ENCODE results near the gene PPP5C. TPM values are rescaled to one million over a fixed set of nuclear protein-coding genes. Genes with fewer than 3 reads are reported as not detected.
"Not testable (repeated sequence)": the region's sequence is repeated elsewhere in the genome, so short reads cannot be mapped to it uniquely, and the experiment has no call there.

The PPP5C gene
- total RNA-seq, 2 donors from 2014 or later, result 60.0 to 127 TPM

DNA sequence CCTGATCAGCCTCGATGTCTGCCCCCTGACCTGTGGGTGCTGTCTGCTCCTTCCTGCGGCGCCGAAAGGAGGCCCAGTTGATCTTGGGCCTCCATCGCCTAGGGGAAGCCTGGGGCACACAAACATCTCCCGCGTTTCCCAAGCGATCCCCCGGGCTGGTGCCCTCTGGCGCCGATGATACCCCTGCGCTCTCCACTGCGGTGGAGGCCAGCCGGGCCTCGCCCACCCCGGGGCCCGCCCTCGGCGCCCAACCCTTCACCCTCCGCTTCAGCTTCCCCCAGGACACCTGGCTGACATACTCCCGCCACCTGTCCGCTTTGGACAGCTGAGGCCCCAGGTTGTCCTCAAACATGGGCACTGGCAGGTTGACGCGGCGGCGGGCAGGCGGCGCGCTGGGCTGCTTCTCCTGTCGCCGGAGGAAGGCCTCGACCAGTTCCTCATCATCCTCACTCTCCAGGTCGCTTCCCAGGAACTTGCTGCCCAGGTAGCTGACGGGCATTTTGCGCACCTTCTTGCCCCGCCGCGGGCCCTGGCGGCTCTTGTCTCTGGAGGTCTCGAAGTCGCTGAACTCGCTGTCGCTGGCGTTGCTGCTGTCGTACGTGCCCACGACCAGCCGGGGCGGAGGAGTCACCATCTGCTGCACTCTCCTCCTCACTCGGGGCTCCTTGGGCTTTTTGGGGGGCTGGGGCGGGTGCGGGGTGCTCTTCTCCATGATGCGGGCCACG lies 65.2 kb downstream of the PPP5C start:
- no peak overlapping the region for H3K4me3 Mint-ChIP-seq

DNA sequence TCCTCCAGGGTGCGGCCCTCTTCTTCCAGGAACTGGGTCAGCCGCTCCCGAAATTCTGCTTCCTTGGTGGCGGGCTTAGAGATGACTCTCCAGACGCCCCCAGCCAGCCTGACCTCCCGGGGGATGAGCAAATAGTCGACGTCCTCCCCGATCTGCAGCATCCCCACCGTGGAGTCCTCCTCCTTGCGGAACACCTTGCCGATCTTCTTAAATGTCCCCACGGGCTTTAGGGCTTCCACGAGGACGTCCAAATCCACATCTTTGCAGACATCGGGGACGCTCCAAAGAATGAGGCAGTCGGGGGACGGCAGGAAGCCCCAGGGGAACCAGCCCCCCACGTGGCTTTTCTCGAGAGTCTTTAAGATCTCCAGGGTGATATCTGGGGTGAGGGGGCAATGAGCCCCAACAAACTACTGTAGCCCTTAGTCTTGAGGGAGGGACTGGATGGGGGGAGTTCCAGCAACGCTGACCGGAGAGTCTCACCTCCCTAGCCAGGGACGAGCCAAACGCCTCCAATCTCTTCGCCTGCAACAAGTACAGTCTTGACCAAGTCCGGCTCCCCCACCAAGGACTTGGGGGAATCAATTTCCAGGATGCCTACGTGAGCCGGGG lies 65.9 kb downstream of the PPP5C start:
- no peak overlapping the region for H3K4me3 Mint-ChIP-seq
- H3K27ac Mint-ChIP-seq, result no peak overlapping the region
- no peaks in the 10 kb centered on the region for H3K9me3 Mint-ChIP-seq
- no peak for ATAC-seq (replicated peaks)
- H3K27me3 Mint-ChIP-seq, result peaks cover 41% of the 10 kb centered on the region
- H3K4me1 Mint-ChIP-seq, result peaks cover 3% of the 10 kb centered on the region
- H3K36me3 Mint-ChIP-seq (ENCODE audit: low read depth), result no peaks in the 10 kb centered on the region

More for the DNA sequence above, 65.2 kb downstream of the PPP5C start:
- H3K4me1 Mint-ChIP-seq, result peaks cover 3% of the 10 kb centered on the region
- no peaks in the 10 kb centered on the region for H3K9me3 Mint-ChIP-seq
- H3K36me3 Mint-ChIP-seq (ENCODE audit: low read depth), result no peaks in the 10 kb centered on the region
- peaks cover 44% of the 10 kb centered on the region for H3K27me3 Mint-ChIP-seq
- no peak for ATAC-seq (replicated peaks)
- H3K27ac Mint-ChIP-seq, result no peak overlapping the region

DNA sequence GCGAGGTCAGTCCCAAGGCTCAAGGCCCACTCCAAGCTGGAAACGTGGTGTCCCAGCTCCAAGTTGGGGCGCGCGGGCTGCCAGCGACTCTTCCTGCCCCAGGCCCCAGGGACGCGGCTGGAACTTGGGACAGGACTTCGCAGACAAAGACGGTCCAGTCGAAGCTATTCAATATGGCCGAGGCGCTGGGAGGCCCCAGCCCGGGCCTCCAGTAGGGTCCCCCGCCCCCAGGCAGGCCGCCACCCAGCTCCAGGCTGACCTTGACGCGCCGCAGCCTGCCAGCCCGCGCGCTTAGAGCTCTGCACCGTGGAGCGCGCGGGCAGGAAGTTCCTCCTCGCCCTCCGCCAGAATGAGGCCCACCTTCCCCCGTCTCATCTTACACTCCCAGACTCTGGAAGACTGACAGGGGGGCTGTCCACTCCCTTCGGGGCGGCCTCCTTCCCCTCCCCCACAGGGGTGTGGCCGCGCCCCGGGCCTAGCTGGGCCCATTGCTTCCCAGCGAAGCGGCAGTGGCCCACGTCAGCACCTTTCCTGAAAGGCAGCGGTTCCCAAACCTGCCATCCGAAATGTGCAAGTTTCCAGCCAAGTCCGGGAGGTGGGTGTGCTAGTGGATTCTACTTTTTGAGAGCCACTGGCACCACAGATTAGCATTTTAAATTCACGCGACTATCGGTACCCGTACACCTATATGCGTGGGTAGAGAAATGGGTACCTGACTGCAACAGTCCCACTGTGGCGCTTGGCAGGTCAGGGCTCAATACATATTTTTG lies 66.6 kb downstream of the PPP5C start, which contains the start of gene CCDC8:
CCDC8 (minus strand) TSS at position 303 of the 770 bp plus-strand sequence. CDS start 754 bp downstream, outside the sequence.
- no peak for ATAC-seq (replicated peaks)

DNA sequence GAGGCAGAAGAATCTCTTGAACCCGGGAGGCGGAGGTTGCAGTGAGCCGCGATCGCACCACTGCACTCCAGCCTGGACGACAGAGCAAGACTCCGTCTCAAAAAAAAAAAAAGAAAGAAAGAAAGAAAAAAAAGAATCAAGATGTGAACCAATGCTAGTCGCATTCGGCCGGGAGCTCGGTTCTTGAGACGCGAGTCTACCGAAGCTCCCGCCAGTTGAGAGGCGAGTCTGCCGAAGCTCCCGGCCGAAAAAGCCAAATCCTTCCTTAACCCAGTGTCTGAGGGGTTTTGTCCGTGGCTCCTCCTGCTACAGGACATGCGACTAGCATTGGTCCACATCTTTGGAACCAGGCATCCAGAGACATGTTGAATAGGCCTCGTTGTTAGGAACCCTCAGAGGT lies 68.0 kb downstream of the PPP5C start:
- not testable (repeated sequence) for H3K4me3 Mint-ChIP-seq; H3K36me3 Mint-ChIP-seq (ENCODE audit: low read depth); H3K27ac Mint-ChIP-seq; ATAC-seq (replicated peaks); H3K9me3 Mint-ChIP-seq; H3K4me1 Mint-ChIP-seq
- H3K27me3 Mint-ChIP-seq, result peaks cover 34% of the 10 kb centered on the region

More for the DNA sequence above, 66.6 kb downstream of the PPP5C start, which contains the start of gene CCDC8:
- H3K27ac Mint-ChIP-seq, result no peak within 1 kb of the TSS
- peaks cover 34% of the 10 kb centered on the region for H3K27me3 Mint-ChIP-seq
- no peaks in the 10 kb centered on the region for H3K9me3 Mint-ChIP-seq
- peaks cover 3% of the 10 kb centered on the region for H3K4me1 Mint-ChIP-seq
- no peaks in the 10 kb centered on the region for H3K36me3 Mint-ChIP-seq (ENCODE audit: low read depth)
- H3K4me3 Mint-ChIP-seq, result no peak within 1 kb of the TSS

DNA sequence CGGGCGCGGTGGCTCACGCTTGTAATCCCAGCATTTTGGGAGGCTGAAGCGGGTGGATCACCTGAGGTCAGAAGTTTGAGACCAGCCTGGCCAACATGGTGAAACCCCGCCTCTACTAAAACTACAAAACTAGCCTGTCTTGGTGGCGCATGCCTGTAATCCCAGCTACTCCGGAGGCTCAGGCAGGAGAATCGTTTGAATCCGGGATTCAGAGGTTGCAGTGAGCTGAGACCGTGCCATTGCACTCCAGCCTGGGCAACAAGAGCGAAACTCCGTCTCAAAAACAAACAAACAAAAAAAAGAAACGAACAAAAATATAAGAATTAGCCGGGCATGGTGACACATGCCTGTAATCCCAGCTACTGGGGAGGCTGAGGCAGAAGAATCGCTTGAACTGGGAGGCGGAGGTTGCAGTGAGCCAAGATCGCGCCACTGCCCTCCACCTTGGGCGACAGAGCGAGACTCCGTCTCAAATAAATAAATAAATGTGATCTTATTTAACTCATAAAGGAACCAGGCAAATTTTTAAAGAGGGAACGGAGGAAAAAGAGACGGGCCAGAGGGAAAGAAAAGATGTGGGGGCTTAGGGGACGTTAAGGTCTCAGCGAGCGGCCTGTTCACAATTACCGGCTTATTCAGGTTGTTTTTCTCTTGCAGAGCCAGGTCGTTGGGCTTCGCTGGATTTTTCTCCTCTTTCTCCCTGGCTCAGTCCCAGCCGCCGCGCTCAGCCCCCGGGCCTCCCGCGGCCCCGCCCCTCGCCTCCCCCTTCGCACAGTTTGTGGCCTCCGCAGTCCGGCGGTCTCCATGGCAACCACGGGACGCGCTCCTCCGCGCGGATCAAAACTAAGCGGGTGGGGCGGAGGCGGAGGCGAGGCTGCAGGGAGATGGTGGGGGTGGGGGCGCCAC lies 69.2 kb downstream of the PPP5C start:
- not testable (repeated sequence) for H3K4me3 Mint-ChIP-seq; H3K4me1 Mint-ChIP-seq; H3K27ac Mint-ChIP-seq; H3K36me3 Mint-ChIP-seq (ENCODE audit: low read depth); H3K9me3 Mint-ChIP-seq
- ATAC-seq (replicated peaks), result peak; percentile 38
- H3K27me3 Mint-ChIP-seq, result peaks cover 29% of the 10 kb centered on the region

DNA sequence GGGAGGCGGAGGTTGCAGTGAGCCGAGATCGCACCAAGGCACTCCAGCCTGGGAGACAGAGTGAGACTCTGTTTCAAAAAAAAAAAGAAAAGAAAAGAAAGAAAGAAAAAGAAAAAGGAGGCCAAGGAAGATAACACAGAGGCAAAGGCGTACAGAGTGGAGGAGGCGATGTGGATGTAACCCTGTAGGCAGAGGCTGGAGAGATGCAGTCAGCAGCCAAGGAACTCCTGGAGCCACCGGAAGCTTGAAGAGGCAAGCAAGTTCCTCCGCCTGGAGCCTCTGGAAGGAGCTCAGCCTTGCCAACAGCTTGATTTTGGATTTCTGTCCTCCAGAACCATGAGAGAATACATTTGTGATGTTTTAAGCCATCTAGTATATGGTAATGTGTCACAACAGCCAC lies 73.2 kb downstream of the PPP5C start:
- Mint-ChIP-seq H3K4me3 (no peak overlapping the region), H3K9me3 (no peaks in the 10 kb centered on the region), H3K36me3 (ENCODE audit: low read depth) (no peaks in the 10 kb centered on the region), H3K27ac (no peak overlapping the region), H3K4me1 (no peaks in the 10 kb centered on the region), H3K27me3 (peaks cover 32% of the 10 kb centered on the region)
- no peak for ATAC-seq (replicated peaks)

- peaks cover 36% of the 10 kb centered on the region for H3K27me3 Mint-ChIP-seq
- no peak for ATAC-seq (replicated peaks)
- peaks cover 8% of the 10 kb centered on the region for H3K4me1 Mint-ChIP-seq
- no peaks in the 10 kb centered on the region for H3K36me3 Mint-ChIP-seq (ENCODE audit: low read depth)
- H3K27ac Mint-ChIP-seq, result no peak overlapping the region
- H3K9me3 Mint-ChIP-seq, result no peaks in the 10 kb centered on the region
- H3K4me3 Mint-ChIP-seq, result no peak overlapping the region
Observed at GRCh38 chr19:46422344-46422743, 75.5 kb downstream of the PPP5C start.

GRCh38 chr19:46423188-46423587 lies 76.3 kb downstream of the PPP5C start:
- no peaks in the 10 kb centered on the region for H3K36me3 Mint-ChIP-seq (ENCODE audit: low read depth)
- peaks cover 44% of the 10 kb centered on the region for H3K27me3 Mint-ChIP-seq
- ATAC-seq (replicated peaks), result no peak
- no peaks in the 10 kb centered on the region for H3K9me3 Mint-ChIP-seq
- H3K27ac Mint-ChIP-seq, result no peak overlapping the region
- peaks cover 10% of the 10 kb centered on the region for H3K4me1 Mint-ChIP-seq
- H3K4me3 Mint-ChIP-seq, result no peak overlapping the region

GRCh38 chr19:46426035-46426505 lies 79.2 kb downstream of the PPP5C start:
- peaks cover 18% of the 10 kb centered on the region for H3K4me1 Mint-ChIP-seq

GRCh38 chr19:46426506-46427162 lies 79.7 kb downstream of the PPP5C start:
- Mint-ChIP-seq H3K36me3 (ENCODE audit: low read depth) (no peaks in the 10 kb centered on the region), H3K27ac (no peak overlapping the region), H3K4me3 (peak overlapping the region; percentile 52), H3K4me1 (peaks cover 18% of the 10 kb centered on the region), H3K27me3 (peaks cover 64% of the 10 kb centered on the region), H3K9me3 (no peaks in the 10 kb centered on the region)
- ATAC-seq (replicated peaks), result peak; percentile 78

More at GRCh38 chr19:46426035-46426505, 79.2 kb downstream of the PPP5C start:
- Mint-ChIP-seq H3K27ac (no peak overlapping the region), H3K4me3 (peak overlapping the region; percentile 52), H3K27me3 (peaks cover 62% of the 10 kb centered on the region), H3K9me3 (no peaks in the 10 kb centered on the region), H3K36me3 (ENCODE audit: low read depth) (no peaks in the 10 kb centered on the region)
- no peak for ATAC-seq (replicated peaks)

GRCh38 chr19:46427518-46428045 lies 80.7 kb downstream of the PPP5C start:
- H3K36me3 Mint-ChIP-seq (ENCODE audit: low read depth), result no peaks in the 10 kb centered on the region
- no peak for ATAC-seq (replicated peaks)
- H3K9me3 Mint-ChIP-seq, result no peaks in the 10 kb centered on the region
- H3K27ac Mint-ChIP-seq, result no peak overlapping the region
- H3K27me3 Mint-ChIP-seq, result peaks cover 63% of the 10 kb centered on the region
- peak overlapping the region; percentile 52 for H3K4me3 Mint-ChIP-seq
- peaks cover 18% of the 10 kb centered on the region for H3K4me1 Mint-ChIP-seq

GRCh38 chr19:46428239-46429135 lies 81.6 kb downstream of the PPP5C start, which contains the start of gene PNMA8C:
PNMA8C (minus strand) TSS chr19:46428936; CDS start chr19:46428359, 577 bp downstream.
- H3K36me3 Mint-ChIP-seq (ENCODE audit: low read depth), result no peaks in the 10 kb centered on the region
- H3K27ac Mint-ChIP-seq, result peak within 1 kb of the TSS; percentile 28
- H3K4me1 Mint-ChIP-seq, result peaks cover 18% of the 10 kb centered on the region
- no peaks in the 10 kb centered on the region for H3K9me3 Mint-ChIP-seq
- peak; percentile 73 for ATAC-seq (replicated peaks)
- H3K4me3 Mint-ChIP-seq, result peak within 1 kb of the TSS; percentile 67
- peaks cover 58% of the 10 kb centered on the region for H3K27me3 Mint-ChIP-seq

Data from activated T-helper 17 cell treated with anti-CD3 and anti-CD28 coated beads, Interleukin-2, amount 50 U/mL, for 72 hours (primary cell).